Measurements from ENCODE around the gene STX4.

The STX4 gene

DNA sequence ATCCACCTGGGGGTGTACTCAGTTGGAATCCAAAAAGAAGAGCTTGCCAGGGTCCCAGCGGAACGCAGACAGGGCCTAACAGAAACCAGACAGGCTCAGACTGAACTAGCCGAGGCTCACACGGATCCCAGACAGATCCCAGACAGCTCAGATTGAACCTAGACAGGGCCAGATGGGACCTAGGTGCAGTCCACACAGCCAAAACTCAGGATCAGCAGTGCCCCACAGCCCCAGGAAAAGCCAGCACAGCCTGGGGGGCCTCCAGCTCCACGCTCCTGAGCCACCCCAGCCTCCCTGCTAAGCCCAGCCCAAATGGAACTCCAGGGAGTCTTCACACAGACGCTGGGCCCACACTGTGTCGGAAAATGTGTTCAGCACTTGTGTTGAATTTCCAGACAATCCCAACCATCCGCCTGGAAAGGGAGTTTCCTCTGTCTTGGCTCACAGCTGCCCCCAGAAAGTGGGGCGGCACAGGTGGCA lies 30.5 kb upstream of the STX4 start:
- Histone ChIP-seq H3K4me1 (ENCODE audit: insufficient read depth, poor library complexity, severe bottlenecking) (peaks cover 9% of the 10 kb centered on the region), H3K9me3 (ENCODE audit: severe bottlenecking) (no peaks in the 10 kb centered on the region), H3K4me3 (ENCODE audit: severe bottlenecking) (no peak overlapping the region), H3K27me3 (ENCODE audit: insufficient read depth, poor library complexity, severe bottlenecking) (no peaks in the 10 kb centered on the region), H3K27ac (ENCODE audit: poor library complexity, severe bottlenecking) (no peak overlapping the region), H3K36me3 (ENCODE audit: low read depth) (no peaks in the 10 kb centered on the region)
- no peak for ATAC-seq (ENCODE audit: low read depth)
- DNase-seq (ENCODE audit: low spot score), result no peak
- TF ChIP-seq, protein P1, sequence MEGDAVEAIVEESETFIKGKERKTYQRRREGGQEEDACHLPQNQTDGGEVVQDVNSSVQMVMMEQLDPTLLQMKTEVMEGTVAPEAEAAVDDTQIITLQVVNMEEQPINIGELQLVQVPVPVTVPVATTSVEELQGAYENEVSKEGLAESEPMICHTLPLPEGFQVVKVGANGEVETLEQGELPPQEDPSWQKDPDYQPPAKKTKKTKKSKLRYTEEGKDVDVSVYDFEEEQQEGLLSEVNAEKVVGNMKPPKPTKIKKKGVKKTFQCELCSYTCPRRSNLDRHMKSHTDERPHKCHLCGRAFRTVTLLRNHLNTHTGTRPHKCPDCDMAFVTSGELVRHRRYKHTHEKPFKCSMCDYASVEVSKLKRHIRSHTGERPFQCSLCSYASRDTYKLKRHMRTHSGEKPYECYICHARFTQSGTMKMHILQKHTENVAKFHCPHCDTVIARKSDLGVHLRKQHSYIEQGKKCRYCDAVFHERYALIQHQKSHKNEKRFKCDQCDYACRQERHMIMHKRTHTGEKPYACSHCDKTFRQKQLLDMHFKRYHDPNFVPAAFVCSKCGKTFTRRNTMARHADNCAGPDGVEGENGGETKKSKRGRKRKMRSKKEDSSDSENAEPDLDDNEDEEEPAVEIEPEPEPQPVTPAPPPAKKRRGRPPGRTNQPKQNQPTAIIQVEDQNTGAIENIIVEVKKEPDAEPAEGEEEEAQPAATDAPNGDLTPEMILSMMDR (IDR thresholded peaks at IDR 0.05; ENCODE audit: poor library complexity, severe bottlenecking), result no peak

DNA sequence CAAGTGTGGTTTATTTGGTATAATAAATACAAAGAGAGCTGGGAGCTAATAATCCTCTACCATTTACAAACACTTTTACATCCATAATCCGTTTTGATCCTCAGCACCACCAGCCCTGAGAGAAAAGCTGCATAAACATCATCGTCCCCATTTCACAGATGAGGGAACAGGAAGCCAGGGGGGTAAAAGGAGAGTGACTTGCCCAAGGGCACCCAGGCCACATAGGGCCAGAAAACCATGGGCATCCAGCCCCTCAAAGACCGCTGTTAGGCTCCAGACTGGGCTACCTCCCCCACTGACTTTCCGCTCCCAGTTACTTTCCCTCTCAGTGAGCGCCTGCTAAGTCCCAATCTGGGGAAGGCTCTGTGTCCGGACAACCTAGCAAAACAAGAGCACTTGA lies 29.6 kb upstream of the STX4 start:
- H3K36me3 ChIP-seq (ENCODE audit: low read depth), result no peaks in the 10 kb centered on the region
- no peak overlapping the region for H3K27ac ChIP-seq (ENCODE audit: poor library complexity, severe bottlenecking)
- no peak for DNase-seq (ENCODE audit: low spot score)
- H3K27me3 ChIP-seq (ENCODE audit: insufficient read depth, poor library complexity, severe bottlenecking), result no peaks in the 10 kb centered on the region
- no peak overlapping the region for H3K4me3 ChIP-seq (ENCODE audit: severe bottlenecking)
- H3K4me1 ChIP-seq (ENCODE audit: insufficient read depth, poor library complexity, severe bottlenecking), result peaks cover 4% of the 10 kb centered on the region
- no peak for ATAC-seq (ENCODE audit: low read depth)
- TF ChIP-seq, protein P1 (IDR thresholded peaks at IDR 0.05; ENCODE audit: poor library complexity, severe bottlenecking), result no peak
- H3K9me3 ChIP-seq (ENCODE audit: severe bottlenecking), result no peaks in the 10 kb centered on the region

DNA sequence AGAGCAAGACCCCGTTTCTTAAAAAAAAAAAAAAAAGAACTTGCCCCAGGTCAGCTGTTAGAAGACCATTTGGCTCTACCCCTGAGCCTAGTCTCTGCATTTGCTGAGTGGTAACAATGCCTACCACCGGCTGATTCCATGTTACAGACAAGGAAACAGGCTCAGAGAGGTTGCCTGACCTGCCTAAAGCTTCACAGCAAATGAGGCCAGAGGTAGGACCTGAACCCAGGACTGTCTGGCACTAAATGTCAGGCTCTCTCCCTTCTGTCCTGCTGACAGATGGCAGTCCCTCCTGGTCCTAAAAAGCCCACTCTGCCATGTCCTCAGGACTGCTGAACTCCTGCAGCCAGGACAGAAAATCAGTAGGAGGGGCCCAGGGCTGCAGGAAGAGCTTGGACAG lies 28.7 kb upstream of the STX4 start:
- DNase-seq (ENCODE audit: low spot score) (no peak), ATAC-seq (ENCODE audit: low read depth) (no peak)
- no peak overlapping the region for H3K27ac ChIP-seq (ENCODE audit: poor library complexity, severe bottlenecking)
- H3K27me3 ChIP-seq (ENCODE audit: insufficient read depth, poor library complexity, severe bottlenecking), result no peaks in the 10 kb centered on the region
- TF ChIP-seq, protein P1 (IDR thresholded peaks at IDR 0.05; ENCODE audit: poor library complexity, severe bottlenecking), result no peak
- no peaks in the 10 kb centered on the region for H3K9me3 ChIP-seq (ENCODE audit: severe bottlenecking)
- H3K36me3 ChIP-seq (ENCODE audit: low read depth), result no peaks in the 10 kb centered on the region
- H3K4me1 ChIP-seq (ENCODE audit: insufficient read depth, poor library complexity, severe bottlenecking), result peaks cover 4% of the 10 kb centered on the region
- H3K4me3 ChIP-seq (ENCODE audit: severe bottlenecking), result no peak overlapping the region

DNA sequence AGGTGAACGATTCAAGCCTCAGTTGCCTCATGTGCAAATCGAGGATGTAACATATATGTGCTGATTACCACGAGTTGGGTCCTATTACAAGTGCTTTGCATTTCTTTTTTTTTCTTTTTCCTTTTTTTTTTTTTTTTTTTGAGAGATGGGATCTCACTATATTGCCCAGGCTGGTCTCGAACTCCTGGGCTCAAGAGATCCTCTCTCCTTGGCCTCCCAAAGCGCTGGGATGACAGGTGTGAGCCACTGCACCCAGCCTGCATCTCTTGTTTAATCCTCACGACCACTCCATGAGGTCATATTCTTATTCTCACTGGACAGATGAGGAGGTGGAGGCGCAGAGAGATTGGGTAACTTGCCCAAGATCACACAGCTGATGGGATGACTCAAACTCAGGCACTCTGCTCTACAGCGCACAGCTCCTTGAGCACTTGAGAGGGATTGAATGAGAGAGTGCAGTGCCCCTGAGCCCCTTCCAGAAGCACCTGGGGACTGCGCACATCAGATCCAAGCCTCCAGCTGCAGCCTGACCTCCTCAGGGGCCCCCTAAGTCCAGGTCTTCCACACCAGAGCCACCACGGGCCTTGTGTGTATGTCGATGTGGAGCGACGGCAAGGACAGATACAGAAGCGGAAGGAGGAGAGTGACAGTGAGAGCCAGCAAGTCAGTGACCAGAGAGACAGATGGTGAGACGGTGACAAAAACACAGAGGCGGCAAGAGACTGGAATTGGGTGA lies 27.8 kb upstream of the STX4 start:
- H3K9me3 ChIP-seq (ENCODE audit: severe bottlenecking), result no peaks in the 10 kb centered on the region
- TF ChIP-seq, protein P1 (IDR thresholded peaks at IDR 0.05; ENCODE audit: poor library complexity, severe bottlenecking), result no peak
- no peak overlapping the region for H3K27ac ChIP-seq (ENCODE audit: poor library complexity, severe bottlenecking)
- H3K4me1 ChIP-seq (ENCODE audit: insufficient read depth, poor library complexity, severe bottlenecking), result peaks cover 4% of the 10 kb centered on the region
- ATAC-seq (ENCODE audit: low read depth), result no peak
- no peaks in the 10 kb centered on the region for H3K36me3 ChIP-seq (ENCODE audit: low read depth)
- no peak overlapping the region for H3K4me3 ChIP-seq (ENCODE audit: severe bottlenecking)
- no peaks in the 10 kb centered on the region for H3K27me3 ChIP-seq (ENCODE audit: insufficient read depth, poor library complexity, severe bottlenecking)
- no peak for DNase-seq (ENCODE audit: low spot score)

DNA sequence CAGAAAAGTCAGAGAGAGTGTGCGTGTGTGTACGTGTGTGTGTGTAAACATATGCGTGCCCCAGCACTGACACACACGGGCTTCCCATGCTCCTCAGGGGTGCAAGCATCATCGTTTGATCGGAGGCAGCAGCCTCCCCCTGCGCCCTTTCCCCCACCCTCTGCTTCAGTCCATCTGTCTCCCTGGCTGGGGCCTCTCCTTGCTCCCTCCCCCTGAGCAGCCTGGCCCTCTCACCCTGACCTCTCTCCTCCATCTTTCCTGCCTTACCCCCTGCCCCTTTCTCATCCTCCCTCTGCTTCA lies 27.3 kb upstream of the STX4 start:
- Histone ChIP-seq H3K36me3 (ENCODE audit: low read depth) (no peaks in the 10 kb centered on the region), H3K27ac (ENCODE audit: poor library complexity, severe bottlenecking) (no peak overlapping the region), H3K27me3 (ENCODE audit: insufficient read depth, poor library complexity, severe bottlenecking) (peaks cover 3% of the 10 kb centered on the region), H3K4me1 (ENCODE audit: insufficient read depth, poor library complexity, severe bottlenecking) (peaks cover 4% of the 10 kb centered on the region), H3K9me3 (ENCODE audit: severe bottlenecking) (no peaks in the 10 kb centered on the region), H3K4me3 (ENCODE audit: severe bottlenecking) (no peak overlapping the region)
- no peak for DNase-seq (ENCODE audit: low spot score)
- TF ChIP-seq, protein P1 (IDR thresholded peaks at IDR 0.05; ENCODE audit: poor library complexity, severe bottlenecking), result no peak
- no peak for ATAC-seq (ENCODE audit: low read depth)

All from RWPE2 (cell line).